NOMO-1 (cell line): ENCODE results near the gene UBR1.
"Not testable (repeated sequence)": the region's sequence is repeated elsewhere in the genome, so short reads cannot be mapped to it uniquely, and the experiment has no call there.

Source experiments
- DNase-seq, 2 experiments: peaks; one replicate each; lab custom pipeline; 2025; ENCODE audit not compliant: unreplicated experiment in 2 of 2; lab: John Stamatoyannopoulos, UW

Gene UBR1

DNA sequence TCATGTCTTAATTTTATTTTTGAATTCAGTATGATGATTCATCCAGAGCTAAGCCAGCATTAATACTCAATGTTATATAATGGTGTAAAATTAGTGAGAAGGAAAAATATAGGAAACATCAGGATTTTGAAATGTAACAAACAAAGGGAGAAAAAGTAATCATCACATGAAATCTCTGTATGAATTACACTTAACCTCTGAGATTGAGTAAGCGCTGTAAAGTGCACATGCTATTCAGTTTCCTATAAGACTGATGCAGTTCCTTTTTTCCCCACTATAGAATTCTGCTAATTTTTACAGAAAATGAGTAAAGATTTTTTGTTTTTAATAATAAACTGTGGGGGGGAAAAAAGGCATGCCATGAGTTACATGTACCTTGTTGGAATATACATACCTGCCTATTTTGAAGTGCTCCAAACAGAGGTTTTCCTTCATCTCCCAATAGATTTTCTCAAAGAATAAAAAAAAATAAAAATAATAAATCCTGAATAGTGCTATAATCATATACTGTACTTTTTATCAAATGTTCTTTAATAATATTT is 121.3 kb downstream of the UBR1 start:
- DNase-seq: no peak

DNA sequence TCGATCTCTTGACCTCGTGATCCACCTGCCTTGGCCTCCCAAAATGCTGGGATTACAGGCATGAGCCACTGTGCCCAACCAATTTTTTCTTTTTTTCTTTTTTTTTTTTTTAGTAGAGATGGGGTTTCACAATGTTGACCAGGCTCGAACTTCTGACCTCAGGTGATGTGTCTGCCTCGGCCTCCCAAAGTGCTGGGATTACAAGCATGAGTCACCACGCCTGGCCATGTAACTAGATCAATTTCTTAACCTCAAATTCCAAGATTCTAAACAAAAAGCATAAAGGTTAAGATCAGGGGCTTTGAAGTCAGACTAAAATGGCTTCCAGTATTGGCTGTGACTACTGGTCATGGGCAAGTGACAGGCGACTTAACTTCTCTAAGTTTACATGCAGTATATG is 126.7 kb downstream of the UBR1 start:
- DNase-seq: not testable (repeated sequence)

- no peak for DNase-seq
Observed at GRCh38 chr15:42974202-42974862, 131.5 kb downstream of the UBR1 start.

DNA sequence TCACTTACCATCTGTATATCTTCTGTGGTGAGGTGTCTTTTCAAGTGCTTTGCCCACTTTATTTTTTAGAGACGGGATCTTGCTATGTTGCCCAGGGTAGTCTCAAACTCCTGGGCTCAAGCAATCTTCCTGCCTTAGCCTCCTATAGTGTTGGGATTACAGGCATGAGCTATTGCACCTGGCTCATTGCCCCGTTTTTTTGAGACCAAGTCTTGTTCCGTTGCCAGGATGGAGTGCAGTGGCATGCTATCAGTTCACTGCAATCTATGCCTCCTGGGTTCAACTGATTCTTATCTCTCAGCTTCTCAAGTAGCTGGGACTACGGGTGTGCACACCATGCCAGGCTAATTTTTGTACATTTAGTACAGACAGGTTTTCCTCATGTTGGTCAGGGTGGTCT is 132.7 kb downstream of the UBR1 start:
- DNase-seq: no peak

GRCh38 chr15:42971830-42972229 is 134.0 kb downstream of the UBR1 start:
- no peak for DNase-seq

DNA sequence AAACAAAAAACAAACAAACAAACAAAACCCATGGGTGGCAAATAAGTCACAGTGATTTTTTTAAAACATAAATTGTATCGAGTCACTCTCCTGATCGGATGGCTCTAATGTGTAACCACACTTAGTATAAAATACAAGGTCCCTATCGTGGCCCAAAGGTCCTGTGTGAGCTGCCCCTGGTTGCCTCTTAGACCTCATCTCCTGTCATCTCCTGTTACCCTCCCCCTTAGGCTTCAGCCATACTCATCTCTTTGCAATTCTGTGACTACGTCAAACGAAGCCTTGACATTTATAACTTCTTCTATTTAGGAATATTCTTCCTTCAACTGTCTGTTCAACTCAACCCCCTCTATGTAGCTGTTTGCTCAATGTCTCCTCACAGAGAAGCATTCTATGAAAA is 141.4 kb downstream of the UBR1 start:
- no peak for DNase-seq

DNA sequence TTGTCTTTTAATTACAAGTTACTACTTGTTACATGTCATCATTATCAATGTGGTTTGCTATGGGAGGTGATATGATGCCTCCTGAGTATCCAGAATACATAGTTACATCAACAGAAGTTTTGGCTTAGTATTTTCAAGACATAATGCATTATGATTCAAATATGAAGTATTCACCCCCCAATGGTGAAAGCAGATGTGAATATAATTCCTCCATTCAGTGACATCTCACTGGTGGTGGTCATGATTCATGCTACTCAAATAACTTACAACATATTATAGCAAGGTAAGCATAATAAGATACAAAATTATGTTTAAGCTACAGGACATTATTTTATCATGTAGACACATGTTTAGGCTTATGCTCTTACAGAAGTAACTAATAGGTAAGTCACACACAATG is 150.3 kb downstream of the UBR1 start:
- DNase-seq: no peak

- DNase-seq: no peak
Observed at GRCh38 chr15:42954291-42954690, 151.5 kb downstream of the UBR1 start.

DNA sequence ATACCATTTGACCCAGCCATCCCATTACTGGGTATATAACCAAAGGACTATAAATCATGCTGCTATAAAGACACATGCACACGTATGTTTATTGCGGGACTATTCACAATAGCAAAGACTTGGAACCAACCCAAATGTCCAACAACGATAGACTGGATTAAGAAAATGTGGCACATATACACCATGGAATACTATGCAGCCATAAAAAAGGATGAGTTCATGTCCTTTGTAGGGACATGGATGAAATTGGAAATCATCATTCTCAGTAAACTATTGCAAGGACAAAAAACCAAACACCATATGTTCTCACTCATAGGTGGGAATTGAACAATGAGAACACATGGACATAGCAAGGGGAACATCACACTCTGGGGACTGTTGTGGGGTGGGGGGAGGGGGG is 156.9 kb downstream of the UBR1 start:
- not testable (repeated sequence) for DNase-seq

DNA sequence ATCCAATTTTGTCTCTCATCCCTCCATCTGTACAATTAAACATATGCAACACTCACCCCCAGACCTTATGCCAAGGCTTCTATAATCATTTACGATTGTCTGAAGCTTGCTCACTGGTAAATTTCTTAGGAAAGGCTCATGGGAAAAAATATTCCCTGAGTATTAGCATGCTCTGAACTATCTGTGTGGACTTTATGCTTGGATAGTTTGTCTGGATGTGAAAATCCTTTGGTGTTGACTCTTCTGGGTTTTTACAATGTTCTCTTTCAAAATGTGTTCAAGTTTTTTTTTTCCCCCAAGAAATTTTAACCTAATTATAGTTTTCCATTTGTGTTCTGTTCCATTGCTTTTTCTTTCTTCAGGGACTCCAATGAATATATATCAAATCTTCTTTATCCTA is 165.3 kb downstream of the UBR1 start:
- no peak for DNase-seq

DNA sequence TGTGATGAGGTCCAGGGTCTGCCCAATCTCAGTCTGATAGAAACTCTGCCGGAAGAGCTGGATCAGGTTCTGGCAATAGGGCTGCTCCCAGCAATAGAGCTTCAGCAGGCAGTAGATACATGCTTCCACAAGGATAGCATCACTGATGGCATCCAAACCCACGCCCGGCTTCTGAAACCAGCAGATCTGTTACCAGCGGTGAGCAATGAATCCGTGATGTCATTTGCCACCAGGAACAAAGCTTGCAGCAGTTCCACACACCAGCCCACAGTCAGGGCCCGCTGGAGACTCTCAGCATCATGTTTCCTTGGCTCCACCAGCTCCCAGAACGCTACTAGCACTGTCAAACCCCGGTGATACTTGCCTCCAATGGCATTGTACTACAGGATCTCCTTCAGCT is 166.0 kb downstream of the UBR1 start:
- no peak for DNase-seq

GRCh38 chr15:42937143-42937542 is 168.7 kb downstream of the UBR1 start:
- DNase-seq: no peak

DNA sequence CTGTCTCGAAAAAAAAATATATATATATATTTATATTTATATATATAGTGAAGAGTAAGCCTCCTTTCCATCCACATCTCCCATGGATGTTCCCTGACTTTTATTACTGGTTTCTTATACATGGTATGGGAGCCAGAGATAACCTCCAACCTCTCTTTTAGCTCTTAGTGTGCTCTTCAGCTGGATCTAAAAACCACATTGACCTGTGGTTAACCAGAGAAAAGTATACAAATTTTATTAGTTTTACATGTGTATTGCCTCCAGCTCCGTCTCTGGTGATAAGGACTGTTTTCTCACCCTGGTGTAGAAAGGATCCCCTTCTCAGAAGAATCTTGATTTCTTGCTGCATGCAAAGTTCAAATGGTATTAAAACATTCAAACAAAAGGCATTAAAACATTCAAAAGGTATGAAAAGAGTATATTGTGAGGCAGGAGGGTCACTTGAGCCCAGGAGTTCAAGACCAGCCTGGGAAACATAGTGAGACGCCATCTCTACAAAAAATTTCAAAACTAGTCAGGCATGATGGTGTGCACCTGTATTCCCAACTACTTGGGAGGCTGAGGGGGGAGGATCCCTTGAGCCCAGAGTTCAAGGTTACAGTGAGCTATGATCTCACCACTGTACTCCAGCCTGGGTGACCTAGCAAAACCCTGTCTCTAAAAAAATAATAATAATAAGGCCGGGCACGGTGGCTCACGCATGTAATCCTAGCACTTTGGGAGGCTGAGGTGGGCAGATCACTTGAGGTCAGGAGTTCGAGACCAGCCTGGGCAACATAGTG is 171.8 kb downstream of the UBR1 start:
- DNase-seq: no peak

- no peak for DNase-seq
Observed at GRCh38 chr15:42932833-42933515, 172.9 kb downstream of the UBR1 start.

- DNase-seq: no peak
Observed at GRCh38 chr15:42931702-42932486, 173.9 kb downstream of the UBR1 start.

DNA sequence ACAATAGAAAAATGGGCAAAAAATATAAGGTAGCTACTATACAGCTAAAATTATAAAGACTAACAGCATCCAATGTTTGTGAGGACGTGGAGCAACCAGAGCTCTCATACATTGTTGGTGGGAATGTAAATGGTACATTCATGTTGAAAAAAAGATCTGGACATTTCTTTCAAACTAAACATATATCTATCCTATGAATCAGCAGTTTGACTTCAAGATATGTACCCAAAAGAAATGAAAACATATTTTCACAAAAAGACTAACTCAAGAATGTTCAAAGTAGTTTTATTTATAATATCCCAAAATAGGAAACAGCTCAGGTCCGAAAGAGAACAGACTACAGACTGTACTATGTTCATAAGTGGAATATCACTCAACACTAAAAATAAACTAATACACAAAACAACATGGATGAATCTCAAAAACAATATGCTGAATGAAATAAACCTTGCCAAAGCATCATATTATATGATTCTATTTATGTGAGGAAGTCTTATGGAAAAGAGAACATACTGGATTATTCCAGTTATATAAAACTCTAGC is 176.5 kb downstream of the UBR1 start:
- no peak for DNase-seq

DNA sequence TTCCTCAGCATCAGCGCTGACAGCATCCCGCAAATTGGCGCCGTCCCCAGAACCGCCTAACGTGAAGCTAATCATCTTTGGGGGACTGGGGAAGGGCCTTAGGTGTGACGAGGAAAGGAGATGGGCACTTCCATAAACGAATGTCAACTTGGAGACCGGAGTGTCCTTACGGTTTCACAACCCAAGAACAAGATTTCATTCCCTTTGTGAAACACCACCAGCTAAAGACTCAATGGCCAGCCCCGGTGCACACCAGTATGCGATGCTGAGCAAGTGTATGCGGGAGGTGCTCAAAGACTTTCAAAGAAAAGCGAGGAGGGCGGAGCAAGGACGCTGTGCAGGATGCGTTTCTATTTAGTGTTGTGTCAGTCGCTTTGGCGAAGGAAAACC is 184.5 kb downstream of the UBR1 start:
- DNase-seq: peak in 1 of 2 experiments; percentile 20

GRCh38 chr15:42920519-42921341 is 185.1 kb downstream of the UBR1 start, which contains the start of gene TTBK2:
TTBK2 (minus strand) TSS chr15:42920778; CDS start chr15:42878617, 42,161 bp downstream.
- peak; percentile 98 to 99 for DNase-seq

GRCh38 chr15:42919799-42920518 is 185.9 kb downstream of the UBR1 start:
- peak in 1 of 2 experiments; percentile 18 for DNase-seq
